ENCODE results near the gene FOXN1.

Gene FOXN1

DNA sequence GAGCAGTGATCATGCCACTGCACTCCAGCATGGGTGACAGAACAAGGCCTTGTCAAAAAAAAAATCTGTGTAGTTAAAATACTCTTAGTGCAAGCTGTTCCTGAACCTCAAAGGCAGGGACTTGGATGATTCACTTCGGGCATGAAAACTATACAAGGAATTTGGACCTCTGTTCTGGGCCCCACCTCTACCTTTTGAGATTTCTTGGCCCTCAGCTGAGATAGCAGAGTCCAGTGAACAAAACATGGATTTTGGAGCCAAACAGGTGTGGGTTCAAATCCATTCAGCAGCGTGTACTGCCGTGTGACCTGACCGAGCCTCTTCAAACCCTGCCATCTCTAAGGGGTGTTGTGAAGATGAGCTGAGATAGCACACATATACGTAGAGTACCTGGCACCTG lies 25.9 kb upstream of the FOXN1 start:
- no peak overlapping the region for H3K4me3 ChIP-seq (ENCODE audit: low read depth, low read length)
- DNase-seq (ENCODE audit: low read depth), result no peak
- TF ChIP-seq, protein P1, sequence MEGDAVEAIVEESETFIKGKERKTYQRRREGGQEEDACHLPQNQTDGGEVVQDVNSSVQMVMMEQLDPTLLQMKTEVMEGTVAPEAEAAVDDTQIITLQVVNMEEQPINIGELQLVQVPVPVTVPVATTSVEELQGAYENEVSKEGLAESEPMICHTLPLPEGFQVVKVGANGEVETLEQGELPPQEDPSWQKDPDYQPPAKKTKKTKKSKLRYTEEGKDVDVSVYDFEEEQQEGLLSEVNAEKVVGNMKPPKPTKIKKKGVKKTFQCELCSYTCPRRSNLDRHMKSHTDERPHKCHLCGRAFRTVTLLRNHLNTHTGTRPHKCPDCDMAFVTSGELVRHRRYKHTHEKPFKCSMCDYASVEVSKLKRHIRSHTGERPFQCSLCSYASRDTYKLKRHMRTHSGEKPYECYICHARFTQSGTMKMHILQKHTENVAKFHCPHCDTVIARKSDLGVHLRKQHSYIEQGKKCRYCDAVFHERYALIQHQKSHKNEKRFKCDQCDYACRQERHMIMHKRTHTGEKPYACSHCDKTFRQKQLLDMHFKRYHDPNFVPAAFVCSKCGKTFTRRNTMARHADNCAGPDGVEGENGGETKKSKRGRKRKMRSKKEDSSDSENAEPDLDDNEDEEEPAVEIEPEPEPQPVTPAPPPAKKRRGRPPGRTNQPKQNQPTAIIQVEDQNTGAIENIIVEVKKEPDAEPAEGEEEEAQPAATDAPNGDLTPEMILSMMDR (IDR thresholded peaks at IDR 0.05; ENCODE audit: control insufficient read depth, extremely low read depth, insufficient read depth), result no peak

DNA sequence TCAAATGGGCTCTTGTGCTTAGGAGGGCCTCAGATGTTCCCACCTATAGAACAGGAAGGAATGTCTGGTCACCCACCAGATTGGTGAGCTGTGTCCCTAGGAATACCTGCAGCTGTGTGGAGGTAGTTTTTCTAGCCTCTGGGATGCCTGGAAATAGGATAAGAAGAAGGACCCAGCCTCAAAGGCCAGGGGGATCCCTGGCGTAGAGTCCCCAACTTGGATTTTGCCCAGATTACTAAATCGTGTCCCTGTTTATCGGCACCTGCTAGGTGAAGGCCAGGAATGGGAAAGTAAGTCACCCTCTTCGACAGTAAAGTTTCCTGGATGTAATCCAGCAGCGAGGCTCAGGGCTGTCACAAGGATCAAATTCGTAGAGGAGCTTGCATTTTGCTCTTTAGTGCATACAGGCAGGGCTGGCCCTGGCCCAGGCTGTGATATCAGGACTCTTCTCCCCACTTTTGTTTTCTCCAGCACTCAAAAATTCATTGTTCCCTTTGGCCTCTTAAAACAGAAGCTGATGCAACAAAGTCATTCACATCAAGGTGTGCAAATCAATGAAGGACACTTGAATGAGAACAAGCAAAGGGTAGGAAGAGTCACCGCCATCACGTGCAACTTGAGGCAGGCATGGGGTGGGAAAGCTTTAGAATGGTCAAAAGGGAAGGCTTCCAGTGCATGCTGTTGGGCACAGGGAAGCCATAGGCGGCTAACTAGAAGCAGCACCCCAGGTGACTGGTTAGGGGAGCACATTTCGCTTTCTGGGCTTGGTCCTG lies 25.2 kb upstream of the FOXN1 start:
- DNase-seq (ENCODE audit: low read depth), result no peak
- no peak overlapping the region for H3K4me3 ChIP-seq (ENCODE audit: low read depth, low read length)
- TF ChIP-seq, protein P1 (IDR thresholded peaks at IDR 0.05; ENCODE audit: control insufficient read depth, extremely low read depth, insufficient read depth), result no peak

DNA sequence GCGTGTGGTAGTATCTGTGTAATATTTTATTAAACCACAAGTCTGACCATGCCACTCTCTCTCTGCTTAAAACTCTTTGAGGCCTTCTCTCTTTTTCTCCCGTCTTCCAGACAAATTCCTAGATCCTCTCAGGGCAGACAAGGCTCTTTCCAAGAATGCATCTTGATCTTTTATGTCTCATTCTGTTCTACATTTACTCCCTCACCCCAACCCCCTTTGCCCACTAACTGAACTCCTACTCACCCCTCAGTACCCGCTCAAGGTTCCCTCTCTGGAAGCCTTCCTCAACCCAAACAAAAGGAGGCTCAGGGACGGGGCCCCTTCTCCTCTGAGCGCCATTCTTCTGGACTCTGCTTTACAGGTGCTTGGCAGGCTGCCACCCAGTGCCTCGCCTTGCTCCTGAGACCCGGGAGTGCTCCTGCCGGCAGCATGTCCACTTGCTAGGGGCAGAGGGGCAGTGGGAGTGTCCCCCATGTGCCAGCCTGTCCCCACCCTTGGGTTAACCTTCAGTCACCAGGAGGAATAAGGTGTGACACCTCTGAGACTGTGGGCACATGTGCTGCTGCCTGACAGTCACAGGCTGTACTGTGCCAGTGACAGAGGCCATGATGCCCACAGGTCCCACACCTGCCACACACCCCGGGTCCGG lies 23.5 kb upstream of the FOXN1 start:
- DNase-seq (ENCODE audit: low read depth), result no peak
- TF ChIP-seq, protein P1 (IDR thresholded peaks at IDR 0.05; ENCODE audit: control insufficient read depth, extremely low read depth, insufficient read depth), result no peak
- H3K4me3 ChIP-seq (ENCODE audit: low read depth, low read length), result no peak overlapping the region

DNA sequence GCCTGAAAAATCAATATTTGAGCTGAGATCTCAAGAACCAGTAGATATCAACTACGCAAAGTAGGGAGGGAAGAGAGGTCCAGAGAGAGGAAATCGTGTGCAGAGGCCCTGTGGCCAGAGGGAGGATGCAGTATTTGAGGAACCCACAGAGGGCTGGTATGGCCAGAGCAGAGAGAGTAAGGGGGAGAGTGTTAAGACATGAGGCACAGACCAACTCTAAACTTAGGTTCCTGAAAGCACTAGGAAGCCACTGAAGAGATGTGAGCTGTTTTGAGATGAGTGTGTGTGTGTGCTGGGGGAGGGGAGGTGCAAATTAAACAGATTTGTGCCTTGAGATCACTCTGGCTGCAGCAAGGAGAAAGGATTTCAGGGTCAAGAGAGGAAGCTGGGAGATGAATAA lies 21.9 kb upstream of the FOXN1 start:
- H3K4me3 ChIP-seq (ENCODE audit: low read depth, low read length), result no peak overlapping the region
- TF ChIP-seq, protein P1 (IDR thresholded peaks at IDR 0.05; ENCODE audit: control insufficient read depth, extremely low read depth, insufficient read depth), result no peak
- no peak for DNase-seq (ENCODE audit: low read depth)

DNA sequence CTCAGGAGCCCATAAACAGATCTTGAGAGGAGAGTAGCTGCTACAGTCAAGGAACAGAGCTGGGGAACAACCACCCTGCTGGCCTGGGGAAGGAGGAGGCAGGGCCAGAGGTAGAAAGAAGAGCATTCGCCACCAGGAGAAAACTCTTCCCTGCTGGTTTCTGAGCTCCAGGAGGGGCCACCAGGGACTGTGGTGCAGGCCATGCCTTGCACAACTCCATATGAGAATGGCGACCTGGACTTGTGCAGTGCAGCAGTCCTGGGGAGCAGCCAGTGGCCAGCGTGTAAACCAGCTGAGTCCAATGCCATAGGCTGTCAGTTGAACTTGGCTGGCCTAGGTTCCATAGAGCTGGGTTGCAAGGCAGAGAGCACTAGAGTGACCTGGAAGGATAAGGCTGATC lies 21.1 kb upstream of the FOXN1 start:
- DNase-seq (ENCODE audit: low read depth), result no peak
- TF ChIP-seq, protein P1 (IDR thresholded peaks at IDR 0.05; ENCODE audit: control insufficient read depth, extremely low read depth, insufficient read depth), result no peak
- no peak overlapping the region for H3K4me3 ChIP-seq (ENCODE audit: low read depth, low read length)

DNA sequence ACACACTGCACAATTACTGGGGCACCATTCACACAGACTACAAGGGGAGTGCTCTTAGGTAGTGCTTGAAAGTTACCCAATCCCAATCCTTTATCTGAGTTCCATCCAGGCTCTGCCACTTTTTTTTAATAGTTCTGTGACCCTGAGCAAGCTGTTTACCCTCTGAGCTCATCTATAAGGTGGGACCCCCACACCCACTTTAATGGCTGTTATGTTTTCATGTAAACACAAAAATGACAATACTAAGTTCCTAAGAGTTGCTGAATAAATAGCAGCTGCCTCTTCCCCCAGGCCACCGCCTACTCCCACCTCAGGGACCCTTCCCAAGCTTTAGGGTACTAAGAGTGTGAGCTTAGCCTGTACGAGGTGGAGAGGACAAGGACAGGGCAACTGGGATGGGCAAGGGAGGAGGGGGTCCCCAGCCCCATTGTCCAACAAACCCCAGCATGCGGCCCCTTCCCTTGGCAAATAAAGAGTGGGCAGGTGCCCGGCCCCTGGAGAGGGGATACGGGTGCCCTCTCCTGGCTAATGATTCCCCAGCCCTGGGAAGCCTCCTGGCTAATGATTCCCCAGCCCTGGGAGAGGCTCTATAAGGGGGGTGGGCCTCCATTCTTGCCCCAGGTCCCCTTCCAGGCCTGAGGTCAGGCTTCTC lies 18.1 kb upstream of the FOXN1 start:
- no peak overlapping the region for H3K4me3 ChIP-seq (ENCODE audit: low read depth, low read length)

More for the DNA sequence above, 18.1 kb upstream of the FOXN1 start:
- TF ChIP-seq, protein P1 (IDR thresholded peaks at IDR 0.05; ENCODE audit: control insufficient read depth, extremely low read depth, insufficient read depth), result no peak
- DNase-seq (ENCODE audit: low read depth), result no peak

Data from LNCaP clone FGC (cell line).